Nucleus accumbens (tissue), 56 donors: ENCODE data around the gene APP.
"Not testable (repeated sequence)": the region's sequence is repeated elsewhere in the genome, so short reads cannot be mapped to it uniquely, and the experiment has no call there.

ENCODE experiments used
- DNase-seq, 56 donors: peaks; one replicate each; lab custom pipeline; 2025; lab: John Stamatoyannopoulos, UW

Gene APP

DNA sequence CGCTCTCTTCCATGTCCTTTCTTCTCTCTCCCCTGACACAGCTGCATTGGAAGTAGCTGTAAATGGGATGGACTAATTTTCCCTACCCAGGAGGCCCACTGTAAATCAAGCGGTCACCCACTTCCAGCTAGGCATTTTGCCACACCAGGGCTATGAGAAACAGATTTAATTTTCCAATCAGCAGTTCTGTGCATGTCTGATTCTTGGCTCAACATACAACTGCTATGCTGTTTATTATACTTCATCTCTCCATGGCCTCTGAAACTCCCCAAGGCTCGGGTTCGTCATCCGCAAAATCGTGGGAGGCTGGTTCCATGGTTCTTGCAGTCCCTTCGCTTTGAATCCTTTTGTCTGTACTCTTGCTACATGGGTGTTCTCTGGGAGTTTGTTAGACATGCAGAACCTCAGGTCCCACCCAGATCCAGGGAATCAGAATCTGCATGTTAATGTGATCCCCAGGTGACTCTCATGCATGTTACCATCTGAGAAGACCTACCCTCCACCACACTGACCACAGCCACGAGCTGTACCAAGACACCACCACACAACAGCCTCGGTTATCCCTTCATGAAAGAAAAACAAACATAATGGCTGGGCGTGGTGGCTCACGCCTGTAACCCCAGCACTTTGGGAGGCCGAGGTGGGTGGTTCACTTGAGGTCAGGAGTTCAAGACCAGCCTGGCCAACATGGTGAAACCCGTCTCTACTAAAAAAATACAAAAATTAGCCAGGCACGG lies 245.3 kb downstream of the APP start:
- DNase-seq, result peak in 21 of 56 donors; percentile 15 to 70 (median 37)

DNA sequence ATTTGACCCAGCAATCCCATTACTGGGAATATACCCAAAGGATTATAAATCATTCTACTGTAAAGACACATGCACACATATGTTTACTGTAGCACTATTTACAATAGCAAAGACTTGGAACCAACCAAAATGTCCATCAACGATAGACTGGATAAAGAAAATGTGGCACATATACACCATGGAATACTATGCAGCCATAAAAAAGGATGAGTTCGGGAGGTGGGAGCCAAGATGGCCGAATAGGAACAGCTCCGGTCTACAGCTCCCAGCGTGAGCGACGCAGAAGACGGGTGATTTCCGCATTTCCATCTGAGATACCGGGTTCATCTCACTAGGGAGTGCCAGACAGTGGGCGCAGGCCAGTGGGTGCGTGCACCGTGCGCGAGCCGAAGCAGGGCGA lies 252.4 kb downstream of the APP start:
- not testable (repeated sequence) for DNase-seq

DNA sequence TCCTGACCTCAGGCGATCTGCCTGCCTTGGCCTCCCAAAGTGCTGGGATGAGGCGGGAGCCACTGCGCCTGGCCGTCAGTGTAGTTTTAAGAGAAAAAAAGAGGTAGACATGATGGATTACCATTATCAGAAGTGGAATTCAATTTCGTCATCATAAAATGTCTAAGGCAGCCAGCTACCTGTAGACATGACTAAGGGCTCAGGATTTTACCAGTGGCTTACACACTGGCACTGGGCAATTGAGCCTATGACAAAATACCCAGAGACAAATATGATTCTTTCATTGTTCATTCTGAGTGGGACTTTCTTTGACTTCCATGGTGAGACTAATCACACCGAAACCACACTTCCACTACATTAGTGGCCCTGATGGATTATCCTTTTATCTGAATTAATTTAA lies 254.3 kb downstream of the APP start:
- DNase-seq, result no peak

DNA sequence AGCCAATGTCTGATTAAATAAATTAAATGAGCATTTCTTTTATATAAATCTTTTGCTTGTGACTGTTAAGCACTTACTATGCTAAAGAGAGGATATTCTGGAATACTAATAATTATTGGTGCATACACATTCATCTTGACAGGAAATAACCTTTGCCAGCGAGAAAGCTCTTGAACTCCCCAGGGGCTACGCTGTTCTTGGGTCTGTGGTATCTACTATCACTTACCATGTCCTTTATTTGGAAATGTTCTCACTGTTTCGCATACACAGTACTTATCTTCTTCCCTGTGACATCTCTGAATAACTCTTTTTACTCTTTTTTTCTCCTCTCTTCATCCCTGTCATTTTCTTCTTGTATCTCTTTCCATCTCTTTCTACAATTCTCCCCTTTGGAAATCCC lies 257.1 kb downstream of the APP start:
- DNase-seq, result no peak

DNA sequence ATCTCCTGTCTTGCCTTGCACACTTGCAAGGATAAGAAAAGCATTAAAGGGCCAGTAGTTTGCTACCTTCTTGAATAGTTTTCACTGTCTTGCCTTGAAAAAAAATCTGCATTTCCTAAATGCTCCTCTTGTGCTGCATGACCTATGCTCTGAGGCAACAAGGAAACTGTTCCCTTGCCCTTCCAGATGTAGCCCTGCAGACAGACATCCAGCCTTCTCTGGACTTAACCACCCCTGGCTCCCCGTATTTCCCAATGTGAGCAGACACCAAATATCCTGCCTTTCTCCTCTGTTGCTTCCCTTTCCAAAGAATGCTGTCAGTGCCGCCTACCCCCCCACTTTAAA lies 258.2 kb downstream of the APP start:
- DNase-seq, result no peak

DNA sequence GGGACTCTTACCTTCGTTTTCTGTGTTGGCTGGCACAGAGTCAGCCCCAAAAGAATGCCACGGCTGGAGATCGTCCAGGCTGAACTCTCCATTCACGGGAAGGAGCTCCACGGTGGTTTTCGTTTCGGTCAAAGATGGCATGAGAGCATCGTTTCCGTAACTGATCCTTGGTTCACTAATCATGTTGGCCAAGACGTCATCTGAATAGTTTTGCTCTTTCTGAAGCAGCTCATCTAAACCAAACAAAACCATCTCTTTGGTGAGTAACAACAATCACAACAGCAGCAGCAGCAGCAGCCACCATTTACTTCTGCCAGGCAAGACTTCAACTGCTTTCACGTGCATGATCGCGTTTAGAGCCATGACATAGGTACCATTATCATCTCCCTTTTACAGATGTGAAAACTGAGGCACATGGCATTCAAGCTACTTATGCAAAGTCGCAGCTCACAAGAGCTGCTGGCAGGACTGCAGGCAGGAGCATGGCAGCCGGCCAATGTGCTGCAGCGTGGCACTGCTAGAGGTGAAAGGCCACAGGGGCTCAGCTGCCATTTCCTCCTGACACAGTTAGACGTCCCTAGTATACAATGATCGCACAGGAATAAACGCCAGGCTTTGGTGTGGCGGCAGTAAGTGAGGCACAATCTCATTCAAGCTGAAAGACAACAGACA lies 258.7 kb downstream of the APP start:
- peak in 24 of 56 donors; percentile 12 to 71 (median 38) for DNase-seq

DNA sequence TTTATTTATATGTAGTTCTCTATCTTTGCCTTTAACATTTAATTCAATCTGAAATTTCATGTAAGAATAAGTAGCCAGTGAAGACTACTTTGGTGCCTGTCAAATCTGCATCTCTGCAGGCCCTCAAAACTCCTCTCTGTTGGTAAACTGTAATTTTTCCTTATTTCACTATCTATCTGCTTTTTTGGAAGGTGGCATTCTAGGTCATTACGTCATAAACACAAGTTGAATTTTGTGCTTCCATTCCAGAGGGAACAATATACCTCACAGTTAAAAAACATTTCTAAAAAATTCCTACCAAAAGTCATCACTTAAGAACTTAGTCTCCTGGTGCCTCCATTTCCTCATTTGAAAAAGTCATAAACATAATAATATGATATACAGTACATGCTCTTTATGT lies 259.8 kb downstream of the APP start:
- no peak for DNase-seq

DNA sequence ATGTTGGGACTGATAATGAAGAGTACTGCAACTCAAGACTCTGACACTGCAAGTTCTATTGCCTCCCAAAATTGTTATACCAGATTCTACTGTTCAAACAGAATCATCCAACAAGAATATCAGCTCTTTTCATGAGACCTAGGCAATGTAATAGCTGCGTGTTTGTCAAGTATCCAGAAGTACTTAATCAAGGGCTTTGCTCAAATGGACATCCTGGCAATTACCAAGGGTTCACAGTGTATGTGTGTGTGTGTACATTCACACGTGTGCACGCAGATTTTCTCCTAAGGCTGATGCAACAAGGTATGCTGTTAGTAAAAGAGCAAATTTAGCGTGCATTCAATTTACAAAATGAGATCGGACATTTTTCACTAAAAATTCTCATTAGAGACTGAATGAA lies 261.2 kb downstream of the APP start:
- DNase-seq, result no peak

DNA sequence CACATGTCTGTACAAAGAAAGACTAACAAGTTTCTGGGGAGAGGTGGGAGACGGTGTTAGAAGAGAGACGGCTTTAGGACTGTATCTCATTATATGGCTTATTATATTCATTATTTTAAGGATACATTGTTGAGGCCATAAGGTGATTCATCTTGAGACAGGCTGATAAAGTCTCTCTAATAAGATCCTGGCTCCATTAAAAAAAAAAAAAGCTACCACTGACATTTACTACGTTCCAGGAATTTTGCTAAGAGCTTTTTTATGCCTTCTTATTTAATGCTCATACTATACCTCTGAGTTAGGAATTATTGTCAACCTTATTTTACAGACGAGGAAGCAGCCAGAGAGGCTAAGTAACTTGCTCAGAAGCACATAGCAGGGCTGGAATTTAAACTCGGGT lies 262.1 kb downstream of the APP start:
- DNase-seq, result no peak

DNA sequence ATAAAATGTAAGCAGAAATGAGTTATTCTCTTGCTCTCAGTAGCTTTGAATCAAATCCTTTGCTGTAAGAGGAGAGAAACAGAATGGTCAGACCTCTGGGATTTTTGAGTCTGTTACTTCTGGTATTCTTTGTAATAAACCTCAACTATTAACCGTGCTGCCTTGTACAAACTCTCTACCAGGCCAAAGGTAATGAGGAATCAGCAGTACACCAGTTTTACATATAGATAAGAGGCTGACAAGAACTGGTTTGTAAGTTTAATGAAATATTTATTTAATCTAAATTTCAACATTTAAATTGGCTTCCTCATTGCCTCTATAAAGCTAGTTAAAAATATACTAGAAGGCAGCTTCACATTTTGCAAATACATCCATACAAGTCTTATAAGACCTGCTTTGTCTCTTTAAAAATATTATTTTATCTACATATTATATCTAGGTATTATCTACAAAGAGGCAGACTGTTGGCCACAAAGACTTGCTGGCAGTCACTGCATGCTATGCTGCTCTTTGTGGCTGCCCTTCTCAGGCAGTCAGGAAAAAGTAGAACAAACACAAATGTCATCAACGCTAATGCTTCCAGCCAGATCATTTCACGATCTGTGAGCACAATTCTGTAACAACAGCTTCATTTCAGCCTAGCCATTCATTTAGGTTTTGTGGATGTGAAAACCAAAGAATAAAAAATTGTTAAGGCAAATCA lies 262.8 kb downstream of the APP start:
- peak in 7 of 56 donors; percentile 17 to 37 (median 21) for DNase-seq

DNA sequence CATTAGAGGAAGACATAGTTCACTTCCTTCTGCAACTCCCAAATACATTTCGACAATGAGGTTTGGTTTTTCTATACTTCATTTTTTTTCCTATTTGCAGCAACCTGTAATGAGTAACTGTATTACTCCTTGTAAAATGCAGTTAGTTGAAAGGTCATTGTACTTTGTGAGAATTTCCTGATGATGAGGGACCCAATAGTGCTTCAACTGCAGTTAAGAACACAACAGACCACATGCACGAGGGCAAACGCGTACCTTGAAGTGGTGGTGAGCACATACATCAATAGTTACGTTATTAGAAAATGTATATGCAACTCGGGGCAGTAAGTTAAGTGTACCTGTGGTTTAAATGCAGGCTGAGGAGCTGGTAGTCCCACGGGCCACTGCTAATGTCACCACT lies 264.0 kb downstream of the APP start:
- DNase-seq, result no peak

DNA sequence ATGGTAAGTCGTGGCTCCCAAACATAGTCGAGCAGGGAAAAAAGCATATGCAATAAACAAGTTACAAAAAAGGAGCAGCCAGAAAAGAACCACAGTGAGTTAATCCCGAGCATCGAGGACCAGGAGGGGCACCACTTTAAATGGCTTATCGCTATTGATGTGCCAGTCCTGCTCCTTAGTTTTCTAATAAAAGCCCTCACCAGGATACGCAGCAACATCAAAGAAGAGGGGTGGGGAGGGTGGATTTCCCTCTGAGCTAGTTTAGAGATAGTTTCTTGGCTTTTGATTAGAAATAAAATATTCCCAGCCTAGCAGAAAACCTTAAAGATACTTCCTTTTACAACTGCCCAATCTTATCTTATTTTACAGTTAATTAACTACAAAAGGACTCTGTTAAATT lies 265.4 kb downstream of the APP start:
- no peak for DNase-seq

DNA sequence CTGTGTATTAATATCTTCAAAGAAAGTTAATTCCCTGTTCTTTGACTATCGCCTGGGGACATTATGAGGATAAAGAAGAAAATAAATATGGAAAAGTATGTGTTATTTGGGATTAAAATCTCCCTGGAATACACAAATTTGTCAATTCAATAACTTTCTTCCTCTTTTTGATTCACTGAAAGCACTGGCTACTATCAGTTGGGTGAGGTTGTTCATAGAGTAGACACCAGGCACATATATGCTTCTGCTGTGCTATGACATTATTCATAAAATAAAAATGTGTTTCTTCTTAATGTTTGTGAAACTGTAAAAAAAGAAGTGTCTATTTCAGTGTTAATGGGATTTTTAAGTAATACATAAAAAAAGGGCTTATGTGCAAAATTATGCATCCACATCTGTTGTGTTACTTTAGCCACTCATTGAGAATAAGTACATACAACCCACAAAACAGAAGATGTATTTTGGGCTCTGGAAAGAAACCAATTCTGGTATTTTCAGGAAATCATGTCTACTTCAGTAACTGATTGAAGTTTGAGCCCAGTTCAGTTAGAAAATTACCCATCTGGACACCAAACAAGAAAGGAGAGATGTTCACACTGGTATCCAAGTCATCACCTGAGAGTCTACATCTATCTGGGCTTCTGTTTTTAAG lies 266.4 kb downstream of the APP start:
- no peak for DNase-seq

DNA sequence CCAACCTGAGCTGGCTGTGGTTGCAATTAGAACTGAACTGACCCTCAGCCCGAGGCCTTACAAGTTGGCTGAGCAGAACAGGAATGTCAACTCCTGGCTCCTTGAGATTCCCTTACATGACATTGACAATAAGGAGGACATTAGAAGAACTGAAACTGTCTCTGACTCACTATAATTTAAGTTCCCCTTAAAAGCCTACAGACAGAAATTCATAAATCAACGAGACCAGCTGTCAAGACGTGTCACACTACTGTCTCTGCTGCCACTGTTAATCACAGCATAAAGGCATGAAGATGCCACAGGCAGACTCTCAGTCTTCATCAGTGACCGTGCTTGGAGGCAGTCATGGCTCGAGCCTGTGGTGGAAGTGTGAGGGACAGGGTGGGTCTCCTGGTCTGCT lies 267.0 kb downstream of the APP start:
- peak in 2 of 56 donors; percentile 14 to 25 for DNase-seq

DNA sequence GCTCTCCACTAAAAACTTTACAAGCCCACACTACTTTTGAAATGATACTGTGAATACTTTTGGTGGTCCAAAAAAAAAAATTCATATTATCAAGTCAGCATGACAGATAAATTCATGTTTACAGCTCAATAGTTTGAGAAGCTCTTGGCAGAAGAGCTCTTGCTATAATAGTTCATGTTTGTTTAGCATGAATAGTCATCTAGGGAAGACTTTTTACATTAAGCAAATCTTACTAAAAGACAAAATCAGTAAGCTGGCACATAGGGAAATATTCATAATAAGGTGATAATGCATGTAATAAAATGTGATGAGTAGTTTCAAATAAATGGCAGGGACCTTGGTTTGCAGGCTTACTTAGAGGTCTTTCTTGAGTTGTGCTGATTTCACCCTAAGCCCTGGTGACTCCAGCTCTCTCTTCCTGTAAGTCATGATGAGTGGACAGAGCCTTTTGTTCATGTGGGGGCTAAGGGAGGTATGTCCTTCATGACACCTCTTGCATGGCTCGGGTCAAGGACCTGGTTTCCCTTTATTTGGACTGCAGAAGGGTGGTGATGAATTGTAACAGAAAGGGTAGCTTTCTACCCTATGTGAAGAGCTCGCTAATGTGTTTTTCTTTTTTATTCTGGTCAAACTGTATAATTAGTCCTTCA lies 269.1 kb downstream of the APP start:
- DNase-seq, result no peak

DNA sequence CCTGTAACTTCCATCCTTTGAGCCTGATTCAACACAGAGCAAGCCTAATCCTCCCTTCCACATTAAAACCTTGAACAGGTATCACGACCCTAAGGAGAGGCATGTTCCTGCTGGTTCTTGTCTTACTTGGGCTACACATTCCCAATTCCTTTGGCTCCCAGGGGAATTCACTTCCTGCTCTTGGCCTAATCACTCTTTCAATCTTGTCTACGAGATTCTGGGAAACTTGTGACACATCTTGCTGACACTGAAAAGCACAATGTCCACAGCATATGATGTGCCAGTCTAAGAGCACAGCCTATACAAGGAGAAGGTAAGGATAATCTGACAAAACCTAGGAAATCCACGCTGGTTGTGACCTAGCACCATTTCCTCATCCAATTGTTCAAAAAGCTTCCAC lies 271.9 kb downstream of the APP start:
- DNase-seq, result no peak

DNA sequence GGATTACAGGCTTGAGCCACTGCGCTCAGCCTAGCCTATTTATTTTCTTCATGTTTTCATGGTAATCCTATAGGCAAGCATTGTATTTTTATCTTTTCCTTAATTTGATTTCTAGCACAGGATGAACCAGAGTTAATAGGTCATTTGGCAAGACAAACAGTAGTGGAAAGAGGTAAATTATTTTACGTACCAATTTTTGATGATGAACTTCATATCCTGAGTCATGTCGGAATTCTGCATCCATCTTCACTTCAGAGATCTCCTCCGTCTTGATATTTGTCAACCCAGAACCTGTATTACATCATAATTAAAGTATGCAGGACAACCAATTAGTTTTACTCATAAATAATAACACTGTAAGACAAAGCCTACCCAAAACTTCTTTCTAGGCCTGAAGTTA lies 273.2 kb downstream of the APP start:
- no peak for DNase-seq

DNA sequence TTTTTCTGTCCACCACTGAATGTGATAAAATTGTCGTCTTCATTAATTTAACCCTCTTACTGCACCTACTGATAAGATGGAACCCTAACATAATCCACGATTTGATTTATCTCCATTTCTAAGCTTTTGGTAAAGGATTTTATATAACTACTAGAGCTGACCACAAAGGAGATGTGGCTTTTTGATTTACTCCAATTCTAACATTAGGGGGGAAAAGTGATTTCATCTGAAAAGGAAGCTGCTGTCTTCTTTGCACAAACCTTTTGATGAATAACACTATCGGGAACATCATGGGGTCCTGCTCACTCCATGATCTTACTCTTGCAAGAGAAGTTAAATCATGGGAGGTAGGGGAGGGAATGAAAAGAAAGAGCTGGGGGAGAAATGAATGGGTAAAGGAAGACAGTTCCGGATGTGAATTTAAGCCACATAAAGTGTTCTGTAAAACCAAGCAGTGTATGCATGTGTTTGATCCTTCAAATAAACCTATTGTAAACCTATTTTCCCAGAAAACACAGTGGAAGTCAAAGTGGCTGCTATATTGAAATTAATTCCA lies 274.0 kb downstream of the APP start:
- no peak for DNase-seq

DNA sequence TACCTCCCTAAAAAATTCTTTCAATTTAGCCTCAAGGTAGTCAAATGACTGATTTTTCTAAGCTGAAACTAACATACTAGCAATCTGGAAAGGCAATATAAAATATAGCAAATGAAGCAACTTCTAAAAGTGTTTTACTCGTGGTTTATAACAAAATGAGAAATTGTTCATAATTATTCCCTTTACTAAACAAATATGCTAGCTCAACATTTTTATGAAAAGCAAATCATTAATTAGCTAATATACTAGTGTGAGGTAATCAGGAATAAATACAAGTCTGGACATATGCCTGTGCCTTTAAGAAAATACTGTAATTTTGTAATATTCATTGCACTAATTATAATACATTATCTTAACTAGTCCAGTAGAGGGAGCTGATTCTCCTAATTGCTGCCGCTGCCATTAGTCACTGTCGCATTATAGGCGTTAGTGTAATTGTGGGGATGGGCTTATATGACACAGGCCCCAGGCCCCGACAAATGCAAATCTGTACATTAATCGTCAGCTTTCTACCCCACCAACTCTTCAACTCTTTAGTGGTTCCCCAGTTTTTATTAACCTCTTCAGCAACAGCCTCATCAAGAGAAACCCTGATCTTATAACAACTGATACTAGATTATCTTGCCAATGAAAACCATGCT lies 274.9 kb downstream of the APP start:
- peak in 17 of 56 donors; percentile 6 to 43 (median 19) for DNase-seq

DNA sequence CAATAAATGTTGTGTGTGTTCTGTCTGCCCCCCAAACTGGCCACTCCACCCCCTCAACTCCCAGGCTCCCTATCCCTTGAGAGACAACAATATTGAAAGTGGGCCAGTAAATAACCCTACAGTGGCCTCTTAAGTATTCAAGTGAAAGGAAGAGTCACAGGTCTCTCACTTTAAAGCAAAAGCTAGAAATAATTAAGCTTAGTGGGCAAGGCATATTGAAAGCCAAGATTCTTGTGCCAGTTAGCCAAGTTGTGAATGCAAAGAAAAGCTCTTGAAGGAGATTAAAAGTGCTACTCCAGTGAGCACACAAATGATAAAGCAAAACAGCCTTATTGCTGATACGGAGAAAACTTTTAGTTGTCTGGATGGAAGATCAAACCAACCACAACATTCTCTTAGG lies 277.4 kb downstream of the APP start:
- DNase-seq, result no peak
